Stimulated activated CD4-positive, alpha-beta T cell treated with anti-CD3 and anti-CD28 coated beads, Interleukin-2, amount 100 ng/mL, for 48 hours (primary cell): Measurements from ENCODE around the gene RTP3.
"Not testable (repeated sequence)": the region's sequence is repeated elsewhere in the genome, so short reads cannot be mapped to it uniquely, and the experiment has no call there.

ENCODE experiments used
- DNase-seq, 2 donors: peaks; one replicate each; pipeline ENCODE4 v3.0.0-alpha.2; 2020

RTP3 gene

GRCh38 chr3:46520531-46520930 lies 22.8 kb downstream of the RTP3 start:
- no peak for DNase-seq

GRCh38 chr3:46521096-46521495 lies 23.3 kb downstream of the RTP3 start:
- no peak for DNase-seq

- not testable (repeated sequence) for DNase-seq
Measured at GRCh38 chr3:46522201-46522600, 24.4 kb downstream of the RTP3 start.

GRCh38 chr3:46523556-46523955 lies 25.8 kb downstream of the RTP3 start:
- no peak for DNase-seq

GRCh38 chr3:46524008-46524407 lies 26.2 kb downstream of the RTP3 start:
- no peak for DNase-seq

GRCh38 chr3:46524832-46525231 lies 27.1 kb downstream of the RTP3 start:
- DNase-seq, result no peak

- DNase-seq, result no peak
Measured at GRCh38 chr3:46527239-46527638, 29.5 kb downstream of the RTP3 start.

GRCh38 chr3:46533091-46533490 lies 35.3 kb downstream of the RTP3 start:
- no peak for DNase-seq

GRCh38 chr3:46535746-46536145 lies 38.0 kb downstream of the RTP3 start:
- no peak for DNase-seq

- DNase-seq, result no peak
Measured at GRCh38 chr3:46536758-46537157, 39.0 kb downstream of the RTP3 start.

GRCh38 chr3:46537316-46537715 lies 39.5 kb downstream of the RTP3 start:
- no peak for DNase-seq

- DNase-seq, result no peak
Measured at GRCh38 chr3:46537779-46538178, 40.0 kb downstream of the RTP3 start.

GRCh38 chr3:46538425-46538802 lies 40.6 kb downstream of the RTP3 start:
- not testable (repeated sequence) for DNase-seq

- DNase-seq, result peak; percentile 41 to 46
Measured at GRCh38 chr3:46538803-46539442, 41.1 kb downstream of the RTP3 start.

- no peak for DNase-seq
Measured at GRCh38 chr3:46539443-46540005, 41.7 kb downstream of the RTP3 start.

GRCh38 chr3:46540550-46540949 lies 42.8 kb downstream of the RTP3 start:
- no peak for DNase-seq

- DNase-seq, result no peak
Measured at GRCh38 chr3:46541835-46542234, 44.1 kb downstream of the RTP3 start.

GRCh38 chr3:46542344-46542743 lies 44.6 kb downstream of the RTP3 start:
- DNase-seq, result no peak

- no peak for DNase-seq
Measured at GRCh38 chr3:46542801-46543201, 45.0 kb downstream of the RTP3 start.

GRCh38 chr3:46544771-46545503 lies 47.2 kb downstream of the RTP3 start:
- DNase-seq, result no peak

- DNase-seq, result no peak
Measured at GRCh38 chr3:46545818-46546630, 48.2 kb downstream of the RTP3 start.

- DNase-seq, result no peak
Measured at GRCh38 chr3:46546896-46547440, 49.2 kb downstream of the RTP3 start.

GRCh38 chr3:46548611-46549010 lies 50.8 kb downstream of the RTP3 start:
- DNase-seq, result not testable (repeated sequence)
